H1 (cell line): Measurements from ENCODE around the gene CPXM1. TPM values are rescaled to one million over a fixed set of nuclear protein-coding genes. Genes with fewer than 3 reads are reported as not detected.

Experiments used
- CTCF ChIA-PET: fragments of 300-600 bp; sonication (Branson Sonifier 250); formaldehyde crosslinking; loops from one replicate; lab custom pipeline; 2021; ENCODE audit not compliant: partially characterized antibody; lab: Charles Lee
- POLR2A ChIA-PET: fragments of 300-600 bp; sonication (Branson Sonifier 250); formaldehyde crosslinking; loops from one replicate; lab custom pipeline; 2021; ENCODE audit warnings: inconsistent platforms; ENCODE audit not compliant: partially characterized antibody; lab: Charles Lee
- DNase-seq, 2 experiments: peaks; one replicate each; pipeline versions ENCODE4 v3.0.0 to v3.0.0-alpha.2; 2010 to 2022; ENCODE audit warnings: low spot score in 2 of 2, low read depth in 1 of 2, mixed read lengths in 1 of 2
- FAIRE-seq: peaks from 2 replicates; lab custom pipeline; 2011; peaks lifted over from hg19 to GRCh38; lab: Jason Lieb, UNC
- H2AFZ ChIP-seq: 2 replicates; pipeline ENCODE4 v1.8.1; 2012; ENCODE audit warnings: low read length, inconsistent platforms
- H2AK5ac ChIP-seq: 2 replicates; pipeline ENCODE4 v1.6.1; 2013; ENCODE audit warnings: low read depth, low read length
- H2BK120ac ChIP-seq: replicated peaks from 2 replicates; pipeline ENCODE3; 2013; ENCODE audit warnings: low read depth, low read length, inconsistent platforms
- H2BK12ac ChIP-seq: 2 replicates; pipeline ENCODE4 v1.6.1; 2013; ENCODE audit warnings: low read depth, low read length
- H2BK15ac ChIP-seq: 2 replicates; pipeline ENCODE4 v1.6.1; 2013; ENCODE audit warnings: low read length
- H2BK20ac ChIP-seq: 2 replicates; pipeline ENCODE4 v1.6.1; 2013; ENCODE audit warnings: low read length
- H2BK5ac ChIP-seq: 2 replicates; pipeline ENCODE4 v1.6.1; 2013; ENCODE audit warnings: low read depth, low read length
- H3K14ac ChIP-seq: 2 replicates; pipeline ENCODE4 v1.6.1; 2013; ENCODE audit warnings: inconsistent platforms; ENCODE audit not compliant: insufficient read length
- H3K18ac ChIP-seq: 2 replicates; pipeline ENCODE4 v1.6.1; 2013; ENCODE audit warnings: low read length; ENCODE audit errors: extremely low read depth
- H3K23ac ChIP-seq: 2 replicates; pipeline ENCODE4 v1.6.1; 2013; ENCODE audit warnings: inconsistent platforms; ENCODE audit not compliant: insufficient read length
- H3K23me2 ChIP-seq: 2 replicates; pipeline ENCODE4 v1.6.1; 2013; ENCODE audit warnings: low read depth, low read length
- H3K27ac ChIP-seq: 2 replicates; pipeline ENCODE4 v1.6.1; 2011; ENCODE audit warnings: low read depth, low read length, inconsistent platforms
- H3K27me3 ChIP-seq, 4 experiments: replicated peaks in 1 of 4; 1 replicate in 1 of 4; 2 replicates in 3 of 4; pipeline versions ENCODE4 v1.6.1 to v1.8.1; 2011 to 2013; ENCODE audit warnings: low read length in 3 of 4, mild to moderate bottlenecking in 3 of 4, inconsistent platforms in 2 of 4, mixed read lengths in 2 of 4, moderate library complexity in 1 of 4; ENCODE audit not compliant: control insufficient read depth in 3 of 4, insufficient read depth in 3 of 4; ENCODE audit errors: extremely low read depth in 1 of 4
- H3K36me3 ChIP-seq, 4 experiments: 2 replicates each; pipeline versions ENCODE4 v1.6.1 to v1.8.1; 2011 to 2013; ENCODE audit warnings: mild to moderate bottlenecking in 4 of 4, low read length in 3 of 4, moderate library complexity in 2 of 4, control low read depth in 1 of 4, inconsistent platforms in 1 of 4; ENCODE audit not compliant: insufficient read depth in 4 of 4, control insufficient read depth in 2 of 4
- H3K4ac ChIP-seq: replicated peaks from 2 replicates; pipeline ENCODE3; 2013; ENCODE audit warnings: low read length, low read depth, mixed read lengths, inconsistent platforms; ENCODE audit not compliant: insufficient read length
- H3K4me1 ChIP-seq, 4 experiments: replicated peaks in 1 of 4; 1 replicate in 1 of 4; 2 replicates in 3 of 4; pipeline versions ENCODE4 v1.6.1 to v1.8.1; 2011 to 2013; ENCODE audit warnings: low read length in 3 of 4, inconsistent platforms in 2 of 4, mixed read lengths in 1 of 4; ENCODE audit not compliant: insufficient read depth in 4 of 4, control insufficient read depth in 3 of 4
- H3K4me2 ChIP-seq, 2 experiments: 2 replicates each; pipeline versions ENCODE4 v1.6.1 to v1.8.1; 2011 to 2013; ENCODE audit warnings: low read depth in 2 of 2, low read length in 2 of 2, control low read depth in 1 of 2, inconsistent platforms in 1 of 2, mild to moderate bottlenecking in 1 of 2; ENCODE audit not compliant: insufficient read depth in 1 of 2
- H3K4me3 ChIP-seq, 4 experiments: fragments of 200-600, 300-600 bp in 1 of 4; sonication (generic), shearing (Covaris generic), sonication (Bioruptor Twin) in 1 of 4; 2 replicates each; pipeline versions ENCODE4 v1.5.1 to v1.8.1; 2011 to 2016; ENCODE audit warnings: low read length in 4 of 4, low read depth in 3 of 4, control low read depth in 2 of 4, inconsistent platforms in 2 of 4, mild to moderate bottlenecking in 2 of 4, mixed read lengths in 1 of 4, moderate library complexity in 1 of 4; ENCODE audit not compliant: insufficient read depth in 2 of 4; ENCODE audit errors: extremely low read depth in 1 of 4
- H3K56ac ChIP-seq: replicated peaks from 2 replicates; pipeline ENCODE3; 2013; ENCODE audit warnings: low read depth, mild to moderate bottlenecking, mixed read lengths, low read length, inconsistent platforms; ENCODE audit not compliant: insufficient read length
- H3K79me1 ChIP-seq: 2 replicates; pipeline ENCODE4 v1.6.1; 2013; ENCODE audit warnings: low read depth, low read length, control low read depth
- H3K79me2 ChIP-seq, 2 experiments: 2 replicates each; pipeline versions ENCODE4 v1.6.1 to v1.8.1; 2012 to 2013; ENCODE audit warnings: low read length in 2 of 2, mild to moderate bottlenecking in 2 of 2, inconsistent platforms in 1 of 2; ENCODE audit not compliant: insufficient read depth in 2 of 2, control insufficient read depth in 1 of 2
- H3K9ac ChIP-seq, 4 experiments: replicated peaks in 1 of 4; 1 replicate in 1 of 4; 2 replicates in 3 of 4; pipeline versions ENCODE4 v1.6.1 to v1.8.1; 2011 to 2013; ENCODE audit warnings: low read depth in 3 of 4, low read length in 3 of 4, control low read depth in 2 of 4, mild to moderate bottlenecking in 2 of 4, moderate library complexity in 2 of 4, inconsistent platforms in 1 of 4; ENCODE audit errors: extremely low read depth in 1 of 4
- H3K9me3 ChIP-seq, 2 experiments: 2 replicates each; pipeline versions ENCODE4 v1.6.1 to v1.8.1; 2012 to 2013; ENCODE audit warnings: mild to moderate bottlenecking in 2 of 2, moderate library complexity in 2 of 2, control low read depth in 1 of 2, inconsistent platforms in 1 of 2, low read depth in 1 of 2, low read length in 1 of 2, mixed read lengths in 1 of 2; ENCODE audit not compliant: insufficient read depth in 2 of 2
- H4K20me1 ChIP-seq, 2 experiments: replicated peaks in 1 of 2; 2 replicates each; pipeline versions ENCODE3 to v1.8.1; 2011 to 2013; ENCODE audit warnings: inconsistent platforms in 2 of 2, low read length in 2 of 2, mild to moderate bottlenecking in 1 of 2; ENCODE audit not compliant: insufficient read depth in 2 of 2, control insufficient read depth in 1 of 2
- H4K5ac ChIP-seq: 2 replicates; pipeline ENCODE4 v1.6.1; 2013; ENCODE audit warnings: low read length, low read depth, mixed read lengths, inconsistent platforms; ENCODE audit not compliant: insufficient read length
- H4K8ac ChIP-seq: 2 replicates; pipeline ENCODE4 v1.8.0; 2013; ENCODE audit warnings: mild to moderate bottlenecking, moderate library complexity, low read length, inconsistent platforms; ENCODE audit not compliant: insufficient read depth; ENCODE audit errors: extremely low read depth
- H4K91ac ChIP-seq: replicated peaks from 2 replicates; pipeline ENCODE3; 2013; ENCODE audit warnings: low read length, mixed read lengths, inconsistent platforms; ENCODE audit not compliant: insufficient read length
- BCL11A ChIP-seq, 2 experiments: IDR thresholded peaks; one replicate each; pipeline ENCODE4 v1.6.1; 2011; ENCODE audit warnings: low read depth in 2 of 2, low read length in 2 of 2, mild to moderate bottlenecking in 2 of 2
- CHD1 ChIP-seq: IDR thresholded peaks from 2 replicates; pipeline ENCODE4 v1.6.1; 2012; ENCODE audit warnings: low read depth, low read length, improper control_type of control experiment
- EP300 ChIP-seq, 2 experiments: IDR thresholded peaks; 1 replicate in 1 of 2; 2 replicates in 1 of 2; pipeline ENCODE4 v1.6.1; 2011 to 2012; ENCODE audit warnings: low read depth in 2 of 2, low read length in 2 of 2, mild to moderate bottlenecking in 2 of 2, borderline replicate concordance in 1 of 2, inconsistent platforms in 1 of 2, moderate library complexity in 1 of 2
- EZH2 ChIP-seq: fragments of 200-600 bp; sonication (generic); IDR thresholded peaks from 2 replicates; pipeline ENCODE4 v1.7.1; 2012; ENCODE audit warnings: low read depth, mild to moderate bottlenecking, moderate library complexity, low read length, inconsistent platforms; ENCODE audit not compliant: severe bottlenecking
- GABPA ChIP-seq: IDR thresholded peaks from 2 replicates; pipeline ENCODE4 v1.6.1; 2011; ENCODE audit warnings: mild to moderate bottlenecking, low read length, moderate library complexity, borderline replicate concordance; ENCODE audit not compliant: insufficient read depth
- KDM4A ChIP-seq: IDR thresholded peaks from one replicate; pipeline ENCODE4 v1.7.1; 2012; ENCODE audit warnings: low read depth, mild to moderate bottlenecking, moderate library complexity, low read length, inconsistent platforms; ENCODE audit not compliant: severe bottlenecking
- PHF8 ChIP-seq: fragments of 200-600 bp; sonication (generic); conservative IDR thresholded peaks from 2 replicates; pipeline ENCODE4 v1.7.1; 2012; ENCODE audit warnings: low read depth, mild to moderate bottlenecking, inconsistent platforms, low read length, moderate library complexity
- SIX5 ChIP-seq: IDR thresholded peaks from 2 replicates; pipeline ENCODE4 v1.6.1; 2011; ENCODE audit warnings: mild to moderate bottlenecking, low read depth, low read length
- SRF ChIP-seq: IDR thresholded peaks from 2 replicates; pipeline ENCODE4 v1.6.1; 2011; ENCODE audit warnings: mild to moderate bottlenecking, low read depth, low read length, moderate library complexity
- SUZ12 ChIP-seq: fragments of 200-600 bp; sonication (generic); IDR thresholded peaks from 2 replicates; pipeline ENCODE4 v1.6.1; 2012; ENCODE audit warnings: mild to moderate bottlenecking, inconsistent platforms, low read length, moderate library complexity, mixed read lengths
- TAF1 ChIP-seq: IDR thresholded peaks from 2 replicates; pipeline ENCODE4 v1.6.1; 2011; ENCODE audit warnings: mild to moderate bottlenecking, low read depth, low read length
- TAF7 ChIP-seq: optimal IDR thresholded peaks from 2 replicates; pipeline ENCODE3; 2011; ENCODE audit warnings: low read depth, mild to moderate bottlenecking, inconsistent platforms, low read length, moderate library complexity, borderline replicate concordance
- YY1 ChIP-seq: IDR thresholded peaks from 2 replicates; pipeline ENCODE4 v1.6.1; 2011; ENCODE audit warnings: low read depth, mild to moderate bottlenecking, low read length
- WGBS, 2 experiments: shearing (Covaris generic) in 1 of 2; methylation state at CpG; one replicate each; pipeline versions ENCODE4 v1.1.6 to v1.1.7; 2013 to 2015; ENCODE audit warnings: low lambda C conversion rate in 2 of 2, mixed read lengths in 2 of 2, inconsistent platforms in 1 of 2, low coverage in 1 of 2, missing lambda C conversion rate in 1 of 2; ENCODE audit not compliant: insufficient replicate concordance in 2 of 2, insufficient coverage in 1 of 2, insufficient read length in 1 of 2; ENCODE audit errors: extremely low coverage in 1 of 2, missing lambda C conversion rate in 1 of 2; 5-methylcytosine and 5-hydroxymethylcytosine counted together
- polyA plus RNA-seq, 7 experiments: library from polyadenylated mRNA; depleted of rRNA in 3 of 7; stranded (reverse) in 5 of 7; unstranded in 2 of 7; fragments of >200 nt in 5 of 7; fragments of 200-250 nt in 2 of 7; gene quantifications; 1 replicate in 5 of 7; 2 replicates in 1 of 7; 4 replicates in 1 of 7; pipeline versions ENCODE4 v1.2.1 to v1.2.3, GENCODE V29; 2011 to 2013; ENCODE audit warnings: missing spikeins in 2 of 7, mixed read lengths in 2 of 7
- total RNA-seq: library from RNA; stranded (reverse); fragmentation: NEBNext Ultra II Directional; extraction: Animal tissue kit (Norgen Biotek cat#: 25700); gene quantifications from 2 replicates; pipeline ENCODE4 v1.2.1, GENCODE V29; 2021
- TF ChIP-seq, protein P1 (sequence below): IDR thresholded peaks from 2 replicates; pipeline ENCODE4 v1.6.1; 2012; ENCODE audit warnings: inconsistent platforms

The CPXM1 gene
- total and polyA plus RNA-seq, 2 of the 8 experiments (the other 6 are each of a cell fraction or from before 2014, with no cell fraction given): 31.3 to 81.9 TPM

DNA sequence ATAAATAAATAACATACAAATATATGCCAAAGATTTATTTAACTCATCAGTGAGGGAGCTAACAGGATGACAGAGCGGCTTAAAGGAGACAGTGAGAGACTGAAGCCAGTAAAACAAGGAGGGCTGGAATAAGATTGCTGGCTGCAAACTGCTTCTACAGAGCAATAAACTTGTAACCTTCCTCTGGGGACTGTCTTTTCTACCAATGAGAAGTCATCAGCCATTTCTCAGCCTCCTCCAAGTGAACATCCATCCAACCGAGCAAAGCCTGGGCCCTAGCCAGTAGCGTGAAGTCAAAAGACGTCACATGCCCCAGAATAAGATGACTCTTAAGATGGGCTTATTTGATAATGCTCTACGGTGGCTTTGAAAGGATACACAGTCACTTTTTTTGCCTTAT, 42.5 kb downstream of the CPXM1 start:
- H3K9ac ChIP-seq: no peak overlapping the region
- WGBS, 2 experiments: 92% methylated on average over 5 of the region's 5 CpGs; no CpG with 5 or more reads in 1 of the 2 experiments
- no peak overlapping the region for H3K27ac ChIP-seq
- H2BK20ac ChIP-seq: no peak overlapping the region
- DNase-seq: no peak
- H3K4ac ChIP-seq: no peak overlapping the region
- H3K79me1 ChIP-seq: no peaks in the 10 kb centered on the region
- H3K9me3 ChIP-seq: no peaks in the 10 kb centered on the region
- no peak overlapping the region for H3K14ac ChIP-seq
- no peak overlapping the region for H2BK120ac ChIP-seq
- H3K23ac ChIP-seq: no peak overlapping the region
- no peak overlapping the region for H4K5ac ChIP-seq
- H3K56ac ChIP-seq: no peak overlapping the region
- H2AK5ac ChIP-seq: no peak overlapping the region
- H2BK15ac ChIP-seq: no peak overlapping the region
- ChIA-PET POLR2A (interaction anchor here (0.6 to 1.7 kb wide), 2 partner anchors 14 to 32 kb away, joined by 3 to 5 read pairs; no protein-coding TSS in a partner anchor), CTCF (interaction anchor here (0.8 to 6.9 kb wide), 6 partner anchors 19 to 243 kb away, joined by 3 to 94 read pairs (median 7); no protein-coding TSS in a partner anchor)
- H3K4me1 ChIP-seq: peaks cover 2 to 18% (median 9%) of the 10 kb centered on the region in 4 experiments
- H3K79me2 ChIP-seq: no peaks in the 10 kb centered on the region
- H3K27me3 ChIP-seq: peaks cover 0 to 15% (median 13%) of the 10 kb centered on the region in 4 experiments; a peak in 5 of 7 replicates
- H3K4me3 ChIP-seq: no peak overlapping the region
- no peak overlapping the region for H3K18ac ChIP-seq
- no peak overlapping the region for H2AFZ ChIP-seq
- no peak overlapping the region for H4K91ac ChIP-seq
- H2BK5ac ChIP-seq: no peak overlapping the region
- no peak overlapping the region for H3K4me2 ChIP-seq
- H3K23me2 ChIP-seq: 0 out of 2 replicates have a peak, but pooled peaks cover 3% of the 10 kb centered on the region
- no peak overlapping the region for H2BK12ac ChIP-seq
- H3K36me3 ChIP-seq: no peaks in the 10 kb centered on the region
- FAIRE-seq: no peak
- H4K8ac ChIP-seq: no peak overlapping the region
- peaks cover 0 to 2% of the 10 kb centered on the region in 2 experiments for H4K20me1 ChIP-seq
- TF ChIP-seq SUZ12 (no peak), PHF8 (no peak), TAF7 (no peak), EZH2 (no peak), TAF1 (no peak), SRF (no peak), GABPA (no peak), YY1 (no peak), BCL11A (IDR thresholded peaks at IDR 0.05; ENCODE audit: low read depth in 2 of 2, low read length in 2 of 2) (no peak), EP300 (IDR thresholded peaks at IDR 0.05; ENCODE audit: borderline replicate concordance in 1 of 2, low read depth in 2 of 2, low read length in 2 of 2) (no peak), CHD1 (no peak), SIX5 (no peak), KDM4A (no peak)
- TF ChIP-seq, protein P1, sequence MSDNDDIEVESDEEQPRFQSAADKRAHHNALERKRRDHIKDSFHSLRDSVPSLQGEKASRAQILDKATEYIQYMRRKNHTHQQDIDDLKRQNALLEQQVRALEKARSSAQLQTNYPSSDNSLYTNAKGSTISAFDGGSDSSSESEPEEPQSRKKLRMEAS: no peak
